K562 (cell line): ENCODE data around the gene MYO1F. TPM values are rescaled to one million over a fixed set of nuclear protein-coding genes. Genes with fewer than 3 reads are reported as not detected.

Source experiments
- FOXP1 ChIP-seq: sonication (generic); formaldehyde crosslinking; IDR thresholded peaks from 2 replicates; pipeline ENCODE4 v1.8.0; 2022; ENCODE audit warnings: mild to moderate bottlenecking, missing genetic modification reagents
- GABPA ChIP-seq: fragments of 200-800 bp; sonication (Bioruptor generic); conservative IDR thresholded peaks from 2 replicates; pipeline ENCODE4 v1.6.1; 2016; ENCODE audit warnings: low read depth, missing genetic modification characterization, missing compliant biosample characterization
- GABPB1 ChIP-seq: sonication (generic); formaldehyde crosslinking; IDR thresholded peaks from 2 replicates; pipeline ENCODE4 v1.8.0; 2022; ENCODE audit warnings: mild to moderate bottlenecking, missing genetic modification reagents
- HIVEP1 ChIP-seq: fragments of 250-450 bp; sonication (Bioruptor Pico); IDR thresholded peaks from 2 replicates; pipeline ENCODE4 v1.4.0; 2020; ENCODE audit warnings: mild to moderate bottlenecking
- MTF1 ChIP-seq: fragments of 250-450 bp; sonication (Bioruptor Pico); IDR thresholded peaks from 2 replicates; pipeline ENCODE4 v1.9.0; 2021; ENCODE audit warnings: moderate library complexity, mild to moderate bottlenecking, inconsistent platforms, borderline replicate concordance
- MXI1 ChIP-seq: IDR thresholded peaks from 2 replicates; pipeline ENCODE4 v1.6.1; 2011; ENCODE audit warnings: low read depth, mild to moderate bottlenecking, improper control_type of control experiment, low read length
- NCOA1 ChIP-seq: fragments of 450-650 bp; IDR thresholded peaks from 2 replicates; pipeline ENCODE4 v1.6.1; 2016; ENCODE audit warnings: low read depth
- NFATC3 ChIP-seq: fragments of 450-650 bp; IDR thresholded peaks from 2 replicates; pipeline ENCODE4 v1.6.1; 2017; ENCODE audit warnings: mild to moderate bottlenecking
- NR2C1 ChIP-seq, 2 experiments: fragments of 450-650 bp; IDR thresholded peaks; 2 replicates each; pipeline ENCODE4 v1.6.1; 2017; ENCODE audit warnings: mild to moderate bottlenecking in 2 of 2, antibody characterized with exemption in 1 of 2, inconsistent platforms in 1 of 2, missing compliant biosample characterization in 1 of 2, missing genetic modification characterization in 1 of 2
- POLR3A ChIP-seq: IDR thresholded peaks from 2 replicates; pipeline ENCODE4 v1.6.1; 2011; ENCODE audit warnings: borderline replicate concordance, mild to moderate bottlenecking, moderate library complexity; ENCODE audit not compliant: insufficient read length, insufficient read depth; ENCODE audit errors: extremely low read depth
- SMAD2 ChIP-seq: fragments of 150-350 bp; IDR thresholded peaks from 2 replicates; pipeline ENCODE4 v1.6.1; 2014; ENCODE audit warnings: low read depth, mild to moderate bottlenecking, low read length
- THRAP3 ChIP-seq: fragments of 450-650 bp; IDR thresholded peaks from 2 replicates; pipeline ENCODE4 v1.6.1; 2016; ENCODE audit warnings: mild to moderate bottlenecking, inconsistent platforms, borderline replicate concordance
- TRIM24 ChIP-seq, 2 experiments: fragments of 450-650 bp; IDR thresholded peaks; 2 replicates each; pipeline ENCODE4 v1.6.1; 2016
- ZKSCAN8 ChIP-seq: fragments of 200-800 bp; sonication (Bioruptor generic); IDR thresholded peaks from 2 replicates; pipeline ENCODE4 v1.6.1; 2016; ENCODE audit warnings: missing genetic modification characterization, missing compliant biosample characterization
- ZNF764 ChIP-seq: fragments of 250-450 bp; sonication (Bioruptor Pico); IDR thresholded peaks from 2 replicates; pipeline ENCODE4 v1.4.0; 2020; ENCODE audit warnings: low read depth, mild to moderate bottlenecking, moderate library complexity
- polyA plus RNA-seq, 8 experiments: library from polyadenylated mRNA; depleted of rRNA in 4 of 8; stranded (reverse) in 5 of 8; unstranded in 3 of 8; fragments of >200 nt; fragmentation: Nextera tagmentation in 2 of 8; fragmentation: Illumina TruSeq in 1 of 8; extraction: Ambion mirVana in 2 of 8; extraction: Trizol in 1 of 8; gene quantifications; 2 replicates each; pipeline versions ENCODE4 v1.2.1 to v1.2.3, GENCODE V29; 2011 to 2014; ENCODE audit warnings: inconsistent platforms in 1 of 8, missing spikeins in 1 of 8
- total RNA-seq, 7 experiments: library from RNA; depleted of rRNA in 6 of 7; stranded (reverse); fragments of >200 nt in 6 of 7; fragmentation: Illumina TruSeq in 2 of 7; extraction: Trizol in 2 of 7; gene quantifications; 2 replicates each; pipeline versions ENCODE4 v1.2.1 to v1.2.3, GENCODE V29; 2011 to 2021; ENCODE audit warnings: low replicate concordance in 1 of 7
- TF ChIP-seq, protein P1 (sequence below), 2 experiments: fragments of 450-650 bp; conservative IDR thresholded peaks; 2 replicates each; pipeline ENCODE4 v1.6.1; 2017; ENCODE audit warnings: mild to moderate bottlenecking in 2 of 2, moderate library complexity in 2 of 2
- TF ChIP-seq, protein P2 (sequence below): fragments of 200-400 bp; formaldehyde crosslinking; IDR thresholded peaks from 2 replicates; pipeline ENCODE4 v1.6.1; 2017; ENCODE audit warnings: mild to moderate bottlenecking, low read depth, low read length, moderate library complexity
- TF ChIP-seq, protein P3 (sequence below): IDR thresholded peaks from 2 replicates; pipeline ENCODE4 v1.6.1; 2016; ENCODE audit warnings: missing genetic modification characterization, missing compliant biosample characterization
- TF ChIP-seq, protein P4 (sequence below), 2 experiments: fragments of 450-650 bp; IDR thresholded peaks; 2 replicates each; pipeline ENCODE4 v1.6.1; 2018; ENCODE audit warnings: mild to moderate bottlenecking in 2 of 2, low read depth in 1 of 2; ENCODE audit not compliant: partially characterized antibody in 2 of 2

The MYO1F gene
- total and polyA plus RNA-seq, 9 of the 15 experiments (the other 6 are each of a cell fraction or from before 2014, with no cell fraction given): 0.78 to 9.4 (median 4.3) TPM

DNA sequence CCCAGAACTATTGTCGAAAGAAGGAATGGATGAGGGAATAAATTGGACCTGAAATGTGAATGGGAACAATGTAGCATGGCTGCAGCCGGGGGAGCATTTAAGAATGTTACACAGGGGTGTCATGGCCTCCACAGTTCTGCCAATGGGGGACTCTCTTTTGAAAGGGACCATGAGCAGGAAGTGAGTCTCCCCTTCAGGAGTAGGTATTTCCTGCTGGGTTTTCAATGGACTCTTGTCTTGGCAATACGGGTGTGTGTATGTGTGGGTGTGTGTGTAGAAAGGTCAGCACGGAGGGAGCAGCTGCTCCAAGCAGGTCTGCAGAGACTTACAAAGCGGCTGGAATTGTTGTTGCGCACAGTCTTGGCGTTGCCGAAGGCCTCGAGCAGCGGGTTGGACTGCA, 24.4 kb downstream of the MYO1F start (continued):
- TF ChIP-seq POLR3A (no peak), SMAD2 (no peak), NCOA1 (peak; percentile 96), FOXP1 (CRISPR knock-in tag) (0 out of 2 replicates have a peak, but pooled peaks have one; percentile 27), GABPB1 (CRISPR knock-in tag) (peak; percentile 97), THRAP3 (peak; percentile 100), MTF1 (CRISPR knock-in tag) (no peak), MXI1 (no peak), GABPA (tag) (peak; percentile 87), TRIM24 (IDR thresholded peaks at IDR 0.05) (peak in 1 of 2 experiments; percentile 86; a peak in 2 of 4 replicates), HIVEP1 (CRISPR knock-in tag) (no peak), NFATC3 (peak; percentile 94), ZNF764 (CRISPR knock-in tag) (no peak), ZKSCAN8 (CRISPR knock-in tag) (no peak), NR2C1 (IDR thresholded peaks at IDR 0.05) (0 out of 2 replicates have a peak, but pooled peaks have one; percentile 35), NR2C1 (tag; IDR thresholded peaks at IDR 0.05) (peak; percentile 70)
- TF ChIP-seq, protein P1, sequence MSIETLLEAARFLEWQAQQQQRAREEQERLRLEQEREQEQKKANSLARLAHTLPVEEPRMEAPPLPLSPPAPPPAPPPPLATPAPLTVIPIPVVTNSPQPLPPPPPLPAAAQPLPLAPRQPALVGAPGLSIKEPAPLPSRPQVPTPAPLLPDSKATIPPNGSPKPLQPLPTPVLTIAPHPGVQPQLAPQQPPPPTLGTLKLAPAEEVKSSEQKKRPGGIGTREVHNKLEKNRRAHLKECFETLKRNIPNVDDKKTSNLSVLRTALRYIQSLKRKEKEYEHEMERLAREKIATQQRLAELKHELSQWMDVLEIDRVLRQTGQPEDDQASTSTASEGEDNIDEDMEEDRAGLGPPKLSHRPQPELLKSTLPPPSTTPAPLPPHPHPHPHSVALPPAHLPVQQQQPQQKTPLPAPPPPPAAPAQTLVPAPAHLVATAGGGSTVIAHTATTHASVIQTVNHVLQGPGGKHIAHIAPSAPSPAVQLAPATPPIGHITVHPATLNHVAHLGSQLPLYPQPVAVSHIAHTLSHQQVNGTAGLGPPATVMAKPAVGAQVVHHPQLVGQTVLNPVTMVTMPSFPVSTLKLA (conservative IDR thresholded peaks at IDR 0.05): peak in 1 of 2 experiments; percentile 44; a peak in 2 of 4 replicates
- TF ChIP-seq, protein P2, sequence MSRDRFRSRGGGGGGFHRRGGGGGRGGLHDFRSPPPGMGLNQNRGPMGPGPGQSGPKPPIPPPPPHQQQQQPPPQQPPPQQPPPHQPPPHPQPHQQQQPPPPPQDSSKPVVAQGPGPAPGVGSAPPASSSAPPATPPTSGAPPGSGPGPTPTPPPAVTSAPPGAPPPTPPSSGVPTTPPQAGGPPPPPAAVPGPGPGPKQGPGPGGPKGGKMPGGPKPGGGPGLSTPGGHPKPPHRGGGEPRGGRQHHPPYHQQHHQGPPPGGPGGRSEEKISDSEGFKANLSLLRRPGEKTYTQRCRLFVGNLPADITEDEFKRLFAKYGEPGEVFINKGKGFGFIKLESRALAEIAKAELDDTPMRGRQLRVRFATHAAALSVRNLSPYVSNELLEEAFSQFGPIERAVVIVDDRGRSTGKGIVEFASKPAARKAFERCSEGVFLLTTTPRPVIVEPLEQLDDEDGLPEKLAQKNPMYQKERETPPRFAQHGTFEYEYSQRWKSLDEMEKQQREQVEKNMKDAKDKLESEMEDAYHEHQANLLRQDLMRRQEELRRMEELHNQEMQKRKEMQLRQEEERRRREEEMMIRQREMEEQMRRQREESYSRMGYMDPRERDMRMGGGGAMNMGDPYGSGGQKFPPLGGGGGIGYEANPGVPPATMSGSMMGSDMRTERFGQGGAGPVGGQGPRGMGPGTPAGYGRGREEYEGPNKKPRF: no peak
- TF ChIP-seq, protein P3, sequence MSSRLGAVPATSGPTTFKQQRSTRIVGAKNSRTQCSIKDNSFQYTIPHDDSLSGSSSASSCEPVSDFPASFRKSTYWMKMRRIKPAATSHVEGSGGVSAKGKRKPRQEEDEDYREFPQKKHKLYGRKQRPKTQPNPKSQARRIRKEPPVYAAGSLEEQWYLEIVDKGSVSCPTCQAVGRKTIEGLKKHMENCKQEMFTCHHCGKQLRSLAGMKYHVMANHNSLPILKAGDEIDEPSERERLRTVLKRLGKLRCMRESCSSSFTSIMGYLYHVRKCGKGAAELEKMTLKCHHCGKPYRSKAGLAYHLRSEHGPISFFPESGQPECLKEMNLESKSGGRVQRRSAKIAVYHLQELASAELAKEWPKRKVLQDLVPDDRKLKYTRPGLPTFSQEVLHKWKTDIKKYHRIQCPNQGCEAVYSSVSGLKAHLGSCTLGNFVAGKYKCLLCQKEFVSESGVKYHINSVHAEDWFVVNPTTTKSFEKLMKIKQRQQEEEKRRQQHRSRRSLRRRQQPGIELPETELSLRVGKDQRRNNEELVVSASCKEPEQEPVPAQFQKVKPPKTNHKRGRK: no peak
- TF ChIP-seq, protein P4, sequence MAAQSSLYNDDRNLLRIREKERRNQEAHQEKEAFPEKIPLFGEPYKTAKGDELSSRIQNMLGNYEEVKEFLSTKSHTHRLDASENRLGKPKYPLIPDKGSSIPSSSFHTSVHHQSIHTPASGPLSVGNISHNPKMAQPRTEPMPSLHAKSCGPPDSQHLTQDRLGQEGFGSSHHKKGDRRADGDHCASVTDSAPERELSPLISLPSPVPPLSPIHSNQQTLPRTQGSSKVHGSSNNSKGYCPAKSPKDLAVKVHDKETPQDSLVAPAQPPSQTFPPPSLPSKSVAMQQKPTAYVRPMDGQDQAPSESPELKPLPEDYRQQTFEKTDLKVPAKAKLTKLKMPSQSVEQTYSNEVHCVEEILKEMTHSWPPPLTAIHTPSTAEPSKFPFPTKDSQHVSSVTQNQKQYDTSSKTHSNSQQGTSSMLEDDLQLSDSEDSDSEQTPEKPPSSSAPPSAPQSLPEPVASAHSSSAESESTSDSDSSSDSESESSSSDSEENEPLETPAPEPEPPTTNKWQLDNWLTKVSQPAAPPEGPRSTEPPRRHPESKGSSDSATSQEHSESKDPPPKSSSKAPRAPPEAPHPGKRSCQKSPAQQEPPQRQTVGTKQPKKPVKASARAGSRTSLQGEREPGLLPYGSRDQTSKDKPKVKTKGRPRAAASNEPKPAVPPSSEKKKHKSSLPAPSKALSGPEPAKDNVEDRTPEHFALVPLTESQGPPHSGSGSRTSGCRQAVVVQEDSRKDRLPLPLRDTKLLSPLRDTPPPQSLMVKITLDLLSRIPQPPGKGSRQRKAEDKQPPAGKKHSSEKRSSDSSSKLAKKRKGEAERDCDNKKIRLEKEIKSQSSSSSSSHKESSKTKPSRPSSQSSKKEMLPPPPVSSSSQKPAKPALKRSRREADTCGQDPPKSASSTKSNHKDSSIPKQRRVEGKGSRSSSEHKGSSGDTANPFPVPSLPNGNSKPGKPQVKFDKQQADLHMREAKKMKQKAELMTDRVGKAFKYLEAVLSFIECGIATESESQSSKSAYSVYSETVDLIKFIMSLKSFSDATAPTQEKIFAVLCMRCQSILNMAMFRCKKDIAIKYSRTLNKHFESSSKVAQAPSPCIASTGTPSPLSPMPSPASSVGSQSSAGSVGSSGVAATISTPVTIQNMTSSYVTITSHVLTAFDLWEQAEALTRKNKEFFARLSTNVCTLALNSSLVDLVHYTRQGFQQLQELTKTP (IDR thresholded peaks at IDR 0.05; ENCODE audit: low read depth in 1 of 2, partially characterized antibody in 2 of 2): peak in 1 of 2 experiments; percentile 29
